HEK293T (cell line): ENCODE results near the gene FCGR3A.
"Not testable (repeated sequence)": the region's sequence is repeated elsewhere in the genome, so short reads cannot be mapped to it uniquely, and the experiment has no call there.

Source experiments
- ARNT ChIP-seq: fragments of 450-650 bp; IDR thresholded peaks from 2 replicates; pipeline ENCODE4 v1.6.1; 2017; ENCODE audit warnings: mild to moderate bottlenecking
- BHLHE40 ChIP-seq: fragments of 450-650 bp; IDR thresholded peaks from 2 replicates; pipeline ENCODE4 v1.6.1; 2016; ENCODE audit warnings: mild to moderate bottlenecking, moderate library complexity, borderline replicate concordance
- ELF4 ChIP-seq: fragments of 450-650 bp; IDR thresholded peaks from 2 replicates; pipeline ENCODE4 v1.6.1; 2017; ENCODE audit warnings: antibody characterized with exemption
- FOXK2 ChIP-seq: fragments of 450-650 bp; IDR thresholded peaks from 2 replicates; pipeline ENCODE4 v1.6.1; 2016; ENCODE audit warnings: mild to moderate bottlenecking
- FOXM1 ChIP-seq: fragments of 450-650 bp; IDR thresholded peaks from 2 replicates; pipeline ENCODE4 v1.6.1; 2017; ENCODE audit warnings: mild to moderate bottlenecking, borderline replicate concordance
- HDGF ChIP-seq: fragments of 450-650 bp; IDR thresholded peaks from 2 replicates; pipeline ENCODE4 v1.6.1; 2017; ENCODE audit warnings: antibody characterized with exemption, borderline replicate concordance

DNA sequence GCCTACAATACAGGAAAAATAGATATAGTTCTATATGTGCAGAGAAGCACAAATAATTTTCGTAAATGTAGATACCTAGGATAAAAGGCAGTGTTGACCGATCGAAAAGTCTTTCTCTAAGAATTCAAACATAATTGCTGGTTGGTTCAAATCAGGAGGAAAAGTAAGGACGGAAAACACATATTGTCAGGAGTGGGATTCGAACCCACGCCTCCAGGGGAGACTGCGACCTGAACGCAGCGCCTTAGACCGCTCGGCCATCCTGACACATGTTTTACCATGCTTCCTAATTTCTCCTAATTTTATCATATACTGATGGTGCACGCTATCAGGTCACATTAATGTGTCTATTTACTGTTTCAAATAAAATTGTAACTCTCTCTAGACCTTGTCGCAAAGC, 19.5 kb downstream of the FCGR3A start:
- not testable (repeated sequence) for TF ChIP-seq FOXK2, ARNT, BHLHE40, ELF4, HDGF
- TF ChIP-seq FOXM1: 0 out of 2 replicates have a peak, but pooled peaks have one; percentile 9
